NB4 (cell line): ENCODE measurements around the gene LRRC37A.
"Not testable (repeated sequence)": the region's sequence is repeated elsewhere in the genome, so short reads cannot be mapped to it uniquely, and the experiment has no call there.

ENCODE experiments used
- POLR2A ChIP-seq: IDR thresholded peaks from 2 replicates; pipeline ENCODE4 v1.6.1; 2011; ENCODE audit warnings: mild to moderate bottlenecking; ENCODE audit not compliant: insufficient read length; ENCODE audit errors: extremely low read depth
- TF ChIP-seq, protein P1 (sequence below): IDR thresholded peaks from one replicate; pipeline ENCODE4 v1.5.1; 2012; ENCODE audit warnings: low read depth, low read length

DNA sequence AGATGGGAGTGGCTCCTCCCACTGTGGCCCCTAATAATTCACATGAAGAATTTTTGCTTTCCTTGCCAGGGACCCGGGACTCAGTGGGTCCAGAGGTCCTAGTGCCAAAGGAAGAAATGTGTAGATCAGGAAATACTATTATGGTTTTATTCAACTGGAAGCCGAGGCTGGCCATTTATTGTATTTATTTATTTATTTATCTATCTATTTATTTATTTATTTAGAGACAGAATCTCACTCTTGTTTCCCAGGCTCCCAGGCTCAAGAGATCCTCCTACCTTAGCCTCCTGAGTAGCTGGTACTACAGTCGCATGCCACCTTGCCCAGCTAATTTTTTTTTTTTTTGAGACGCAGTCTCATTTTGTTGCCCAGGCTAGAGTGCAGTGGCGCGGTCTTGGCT lies 40.7 kb upstream of the LRRC37A start:
- TF ChIP-seq, protein P1, sequence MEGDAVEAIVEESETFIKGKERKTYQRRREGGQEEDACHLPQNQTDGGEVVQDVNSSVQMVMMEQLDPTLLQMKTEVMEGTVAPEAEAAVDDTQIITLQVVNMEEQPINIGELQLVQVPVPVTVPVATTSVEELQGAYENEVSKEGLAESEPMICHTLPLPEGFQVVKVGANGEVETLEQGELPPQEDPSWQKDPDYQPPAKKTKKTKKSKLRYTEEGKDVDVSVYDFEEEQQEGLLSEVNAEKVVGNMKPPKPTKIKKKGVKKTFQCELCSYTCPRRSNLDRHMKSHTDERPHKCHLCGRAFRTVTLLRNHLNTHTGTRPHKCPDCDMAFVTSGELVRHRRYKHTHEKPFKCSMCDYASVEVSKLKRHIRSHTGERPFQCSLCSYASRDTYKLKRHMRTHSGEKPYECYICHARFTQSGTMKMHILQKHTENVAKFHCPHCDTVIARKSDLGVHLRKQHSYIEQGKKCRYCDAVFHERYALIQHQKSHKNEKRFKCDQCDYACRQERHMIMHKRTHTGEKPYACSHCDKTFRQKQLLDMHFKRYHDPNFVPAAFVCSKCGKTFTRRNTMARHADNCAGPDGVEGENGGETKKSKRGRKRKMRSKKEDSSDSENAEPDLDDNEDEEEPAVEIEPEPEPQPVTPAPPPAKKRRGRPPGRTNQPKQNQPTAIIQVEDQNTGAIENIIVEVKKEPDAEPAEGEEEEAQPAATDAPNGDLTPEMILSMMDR, result not testable (repeated sequence)
- TF ChIP-seq POLR2A, result not testable (repeated sequence)
